ENCODE measurements around the gene TRPC1.

TRPC1 gene

DNA sequence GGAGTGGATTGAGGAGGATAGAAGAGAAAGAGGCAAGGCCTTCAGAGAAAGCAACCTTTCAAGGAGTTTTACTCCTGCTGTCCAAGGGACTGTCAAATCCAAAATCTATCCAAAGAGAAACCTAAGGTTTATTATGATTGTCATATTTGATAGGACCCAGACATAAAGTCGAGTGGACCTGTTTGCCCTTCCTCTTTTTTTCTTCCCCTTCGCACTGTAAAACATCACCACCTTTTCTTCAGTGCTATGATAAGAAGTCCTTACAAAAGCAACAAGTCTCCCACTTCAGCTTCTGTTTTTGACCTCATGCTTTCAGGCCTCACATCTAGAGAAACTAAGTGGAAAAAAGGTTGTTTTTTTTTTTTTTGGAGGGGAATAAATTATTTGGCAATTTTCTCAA, 73.0 kb downstream of the TRPC1 start:
- no peak for DNase-seq (ENCODE audit: low read depth, low spot score)
- Histone ChIP-seq H3K36me3 (ENCODE audit: insufficient read depth, low read length) (no peaks in the 10 kb centered on the region), H3K9ac (ENCODE audit: insufficient read length) (no peak overlapping the region), H3K9me3 (ENCODE audit: low read depth, low read length) (no peaks in the 10 kb centered on the region; the same call in 1 of the 2 replicates), H3K27ac (no peak overlapping the region), H3K4me3 (no peak overlapping the region)
- TF ChIP-seq FOXP2 (optimal IDR thresholded peaks at IDR 0.05; ENCODE audit: control extremely low read depth, extremely low read length, insufficient read depth) (no peak), EZH2 (IDR thresholded peaks at IDR 0.05) (no peak), POLR2AphosphoS5 (IDR thresholded peaks at IDR 0.05; ENCODE audit: borderline replicate concordance, low read depth, low read length) (no peak)

DNA sequence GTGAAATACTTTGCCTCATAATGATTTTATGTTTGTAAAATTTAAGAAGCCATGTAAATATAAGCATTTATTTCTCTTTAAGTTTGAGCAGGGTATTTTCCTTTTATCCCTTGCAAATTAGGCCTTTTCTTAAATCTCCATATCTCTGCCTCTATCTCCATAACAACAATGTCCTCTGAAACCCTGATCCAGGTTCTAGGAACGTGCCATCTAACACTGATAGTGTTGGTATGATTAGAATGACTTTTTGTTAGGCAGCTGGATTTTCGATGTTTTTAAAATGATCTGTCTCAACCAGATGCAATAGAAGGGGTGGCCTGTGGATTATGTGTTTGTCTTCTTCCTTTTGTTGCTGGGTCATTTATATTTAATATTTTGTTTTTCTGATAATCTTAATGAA, 77.9 kb downstream of the TRPC1 start:
- no peak for TF ChIP-seq FOXP2 (optimal IDR thresholded peaks at IDR 0.05; ENCODE audit: control extremely low read depth, extremely low read length, insufficient read depth)
- no peak for TF ChIP-seq POLR2AphosphoS5 (IDR thresholded peaks at IDR 0.05; ENCODE audit: borderline replicate concordance, low read depth, low read length)
- TF ChIP-seq EZH2 (IDR thresholded peaks at IDR 0.05) = no peak
- H3K4me3 ChIP-seq = no peak overlapping the region
- no peak overlapping the region for H3K27ac ChIP-seq
- no peaks in the 10 kb centered on the region for H3K9me3 ChIP-seq (ENCODE audit: low read depth, low read length)
- H3K9ac ChIP-seq (ENCODE audit: insufficient read length) = no peak overlapping the region
- no peaks in the 10 kb centered on the region for H3K36me3 ChIP-seq (ENCODE audit: insufficient read depth, low read length)
- no peak for DNase-seq (ENCODE audit: low read depth, low spot score)

DNA sequence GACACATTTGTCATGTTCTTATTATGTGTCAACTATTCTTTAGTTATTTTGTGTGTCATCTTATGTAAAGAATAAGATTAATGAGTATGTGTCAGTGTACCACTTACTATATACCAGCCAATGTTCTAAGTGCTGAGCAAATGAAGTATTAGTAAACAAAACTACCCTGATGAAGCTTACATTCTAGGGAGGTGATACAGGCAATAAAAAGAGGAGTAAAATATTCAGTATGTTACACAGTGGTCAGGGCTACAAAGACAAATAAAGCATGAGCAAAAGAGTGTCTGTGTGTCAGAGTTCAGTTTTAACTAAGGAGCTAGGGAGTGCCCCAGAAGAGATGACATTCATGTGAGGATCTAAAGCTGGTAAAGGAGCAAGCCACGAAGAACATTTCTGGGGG, 79.1 kb downstream of the TRPC1 start:
- Histone ChIP-seq H3K27ac (no peak overlapping the region), H3K36me3 (ENCODE audit: insufficient read depth, low read length) (no peaks in the 10 kb centered on the region), H3K9me3 (ENCODE audit: low read depth, low read length) (no peaks in the 10 kb centered on the region), H3K9ac (ENCODE audit: insufficient read length) (no peak overlapping the region), H3K4me3 (no peak overlapping the region)
- DNase-seq (ENCODE audit: low read depth, low spot score) = no peak
- TF ChIP-seq FOXP2 (optimal IDR thresholded peaks at IDR 0.05; ENCODE audit: control extremely low read depth, extremely low read length, insufficient read depth) = no peak
- TF ChIP-seq EZH2 (IDR thresholded peaks at IDR 0.05) = no peak
- TF ChIP-seq POLR2AphosphoS5 (IDR thresholded peaks at IDR 0.05; ENCODE audit: borderline replicate concordance, low read depth, low read length) = no peak

DNA sequence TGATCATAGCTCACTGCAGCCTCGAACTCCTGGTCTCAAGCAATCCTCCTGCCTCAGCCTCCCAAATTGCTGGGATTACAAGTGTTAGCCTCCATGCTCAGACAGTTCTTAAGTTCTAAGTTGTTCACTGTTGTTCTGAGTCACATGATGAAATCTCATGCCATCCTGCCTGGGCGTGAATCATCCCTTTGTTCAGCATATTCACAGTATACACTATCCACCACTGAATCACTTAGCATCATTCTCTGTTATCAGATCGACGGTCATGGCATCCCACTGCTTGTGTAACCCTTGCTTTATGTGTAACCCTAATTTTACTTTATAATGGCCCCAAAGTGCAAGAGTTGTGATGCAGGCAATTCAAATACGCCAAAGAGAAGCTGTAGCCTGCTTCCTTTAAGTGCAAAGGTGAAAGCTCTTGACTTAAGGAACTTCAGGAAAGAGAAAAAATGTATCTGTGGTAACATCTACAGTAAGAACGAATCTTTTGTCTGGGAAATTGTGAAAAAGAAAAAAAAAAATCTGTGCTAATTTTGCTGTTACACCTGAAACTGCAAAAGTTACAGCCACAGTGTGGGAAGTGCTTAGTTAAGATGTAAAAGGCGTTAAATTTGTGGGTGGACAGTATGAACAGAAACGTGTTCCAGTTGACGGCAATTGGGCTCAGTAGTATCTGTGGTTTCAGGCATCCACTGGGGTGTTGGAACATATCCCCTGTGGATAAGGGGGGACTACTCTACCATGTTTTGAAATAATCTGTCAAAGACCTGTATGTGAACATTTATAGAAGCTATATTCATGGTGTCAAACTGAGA, 84.5 kb downstream of the TRPC1 start:
- no peak for TF ChIP-seq FOXP2 (optimal IDR thresholded peaks at IDR 0.05; ENCODE audit: control extremely low read depth, extremely low read length, insufficient read depth)
- TF ChIP-seq EZH2 (IDR thresholded peaks at IDR 0.05) = no peak
- TF ChIP-seq POLR2AphosphoS5 (IDR thresholded peaks at IDR 0.05; ENCODE audit: borderline replicate concordance, low read depth, low read length) = no peak
- no peak overlapping the region for H3K27ac ChIP-seq

DNA sequence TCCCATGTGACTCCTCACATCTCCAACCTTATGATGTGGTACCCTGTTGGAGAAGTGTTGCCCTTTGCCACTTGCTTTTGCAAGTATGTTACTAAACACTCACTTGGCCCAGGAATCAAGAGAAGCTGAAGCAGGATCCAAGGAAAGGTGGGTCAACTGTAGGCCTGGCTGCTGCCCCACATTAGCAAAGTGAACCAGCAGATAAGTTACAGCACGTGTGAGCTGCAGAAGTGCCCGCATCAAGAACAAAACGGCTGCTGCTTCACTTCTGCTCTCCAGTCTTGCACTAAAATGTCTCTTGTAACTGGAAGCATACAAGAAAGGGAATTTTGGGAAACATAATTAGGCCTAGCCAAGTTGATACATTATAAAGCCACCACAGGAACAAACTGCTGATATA, 85.4 kb downstream of the TRPC1 start:
- no peak for DNase-seq (ENCODE audit: low read depth, low spot score)
- no peak overlapping the region for H3K9ac ChIP-seq (ENCODE audit: insufficient read length)
- H3K4me3 ChIP-seq = no peak overlapping the region
- H3K9me3 ChIP-seq (ENCODE audit: low read depth, low read length) = no peaks in the 10 kb centered on the region
- TF ChIP-seq FOXP2 (optimal IDR thresholded peaks at IDR 0.05; ENCODE audit: control extremely low read depth, extremely low read length, insufficient read depth) (no peak), EZH2 (IDR thresholded peaks at IDR 0.05) (no peak), POLR2AphosphoS5 (IDR thresholded peaks at IDR 0.05; ENCODE audit: borderline replicate concordance, low read depth, low read length) (no peak)
- no peaks in the 10 kb centered on the region for H3K36me3 ChIP-seq (ENCODE audit: insufficient read depth, low read length)
- H3K27ac ChIP-seq = no peak overlapping the region

More for the DNA sequence above, 84.5 kb downstream of the TRPC1 start:
- no peaks in the 10 kb centered on the region for H3K36me3 ChIP-seq (ENCODE audit: insufficient read depth, low read length)
- H3K9ac ChIP-seq (ENCODE audit: insufficient read length) = no peak overlapping the region
- H3K9me3 ChIP-seq (ENCODE audit: low read depth, low read length) = no peaks in the 10 kb centered on the region
- no peak for DNase-seq (ENCODE audit: low read depth, low spot score)
- H3K4me3 ChIP-seq = no peak overlapping the region

DNA sequence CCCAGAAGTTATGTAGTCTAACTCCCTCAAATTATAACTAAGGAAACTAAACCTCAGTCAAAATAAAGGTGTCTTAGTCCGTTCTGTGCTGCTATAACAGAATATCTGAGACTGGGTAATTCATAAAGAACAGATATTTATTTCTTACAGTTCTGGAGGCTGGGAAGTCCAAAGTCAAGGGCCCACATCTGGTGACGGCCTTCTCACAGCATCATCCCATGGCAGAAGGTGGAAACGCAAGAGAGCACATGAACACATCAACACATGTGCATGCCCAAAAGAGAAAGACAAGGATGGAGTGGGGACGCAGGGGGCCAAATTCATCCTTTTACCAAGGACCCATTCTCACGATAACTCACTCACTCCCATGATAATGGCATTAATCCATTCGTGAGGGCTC, 92.0 kb downstream of the TRPC1 start:
- Histone ChIP-seq H3K4me3 (no peak overlapping the region), H3K36me3 (ENCODE audit: insufficient read depth, low read length) (no peaks in the 10 kb centered on the region), H3K27ac (no peak overlapping the region), H3K9me3 (ENCODE audit: low read depth, low read length) (no peaks in the 10 kb centered on the region), H3K9ac (ENCODE audit: insufficient read length) (no peak overlapping the region)
- no peak for TF ChIP-seq EZH2 (IDR thresholded peaks at IDR 0.05)
- no peak for TF ChIP-seq POLR2AphosphoS5 (IDR thresholded peaks at IDR 0.05; ENCODE audit: borderline replicate concordance, low read depth, low read length)
- no peak for TF ChIP-seq FOXP2 (optimal IDR thresholded peaks at IDR 0.05; ENCODE audit: control extremely low read depth, extremely low read length, insufficient read depth)
- no peak for DNase-seq (ENCODE audit: low read depth, low spot score)

DNA sequence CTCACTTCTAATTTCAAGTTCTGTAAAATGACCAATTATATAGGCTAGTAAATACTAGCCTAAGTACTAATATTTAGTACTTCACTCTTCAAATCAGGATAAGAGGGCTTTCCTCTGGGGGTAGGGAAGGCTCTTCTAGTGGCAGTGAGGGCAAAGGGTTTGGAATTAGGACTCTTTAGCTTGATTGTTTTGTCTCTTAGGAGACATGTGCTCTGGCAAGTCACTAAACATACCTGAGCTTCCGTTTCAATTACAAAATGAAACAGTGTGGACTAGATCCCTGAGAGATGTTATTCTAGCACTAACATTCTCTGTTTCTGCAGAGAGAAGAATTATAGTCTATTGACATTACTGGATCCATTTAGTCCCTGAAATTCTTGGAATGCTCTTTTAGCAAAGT, 93.5 kb downstream of the TRPC1 start:
- TF ChIP-seq FOXP2 (optimal IDR thresholded peaks at IDR 0.05; ENCODE audit: control extremely low read depth, extremely low read length, insufficient read depth) (no peak), EZH2 (IDR thresholded peaks at IDR 0.05) (no peak), POLR2AphosphoS5 (IDR thresholded peaks at IDR 0.05; ENCODE audit: borderline replicate concordance, low read depth, low read length) (no peak)
- Histone ChIP-seq H3K4me3 (no peak overlapping the region), H3K36me3 (ENCODE audit: insufficient read depth, low read length) (no peaks in the 10 kb centered on the region), H3K9me3 (ENCODE audit: low read depth, low read length) (no peaks in the 10 kb centered on the region), H3K27ac (no peak overlapping the region), H3K9ac (ENCODE audit: insufficient read length) (no peak overlapping the region)
- no peak for DNase-seq (ENCODE audit: low read depth, low spot score)

DNA sequence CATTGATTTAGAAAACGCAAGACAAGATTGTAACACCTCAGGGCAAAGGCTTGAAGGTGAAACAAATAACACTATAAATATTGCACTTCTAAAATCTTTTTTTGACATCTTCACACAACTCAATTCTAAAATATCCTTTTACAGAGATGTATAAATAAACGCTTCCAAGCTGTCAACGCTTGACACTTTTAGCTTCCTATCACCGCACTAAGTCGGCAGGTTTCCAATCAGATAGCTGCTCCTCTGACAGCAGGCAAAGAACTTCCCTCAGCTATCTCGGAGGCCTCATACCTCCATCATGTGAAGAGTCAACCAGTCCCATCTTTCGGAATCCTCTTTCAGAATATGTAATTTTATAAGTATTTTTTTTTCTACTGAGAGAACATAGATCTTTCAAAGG, 94.1 kb downstream of the TRPC1 start:
- Histone ChIP-seq H3K9ac (ENCODE audit: insufficient read length) (no peak overlapping the region), H3K27ac (no peak overlapping the region), H3K4me3 (no peak overlapping the region), H3K9me3 (ENCODE audit: low read depth, low read length) (no peaks in the 10 kb centered on the region), H3K36me3 (ENCODE audit: insufficient read depth, low read length) (no peaks in the 10 kb centered on the region)
- TF ChIP-seq EZH2 (IDR thresholded peaks at IDR 0.05) = no peak
- no peak for TF ChIP-seq FOXP2 (optimal IDR thresholded peaks at IDR 0.05; ENCODE audit: control extremely low read depth, extremely low read length, insufficient read depth)
- TF ChIP-seq POLR2AphosphoS5 (IDR thresholded peaks at IDR 0.05; ENCODE audit: borderline replicate concordance, low read depth, low read length) = no peak
- DNase-seq (ENCODE audit: low read depth, low spot score) = no peak
